HCT116 (cell line): Measurements from ENCODE around the gene LOXHD1. TPM values are rescaled to one million over a fixed set of nuclear protein-coding genes. Genes with fewer than 3 reads are reported as not detected.

Source experiments
- ATAC-seq: fragments of 200-7000 bp; cut with Tn5 transposase; 2 replicates; pipeline ENCODE4 v1.9.1; 2020; ENCODE audit warnings: mild to moderate bottlenecking, moderate library complexity
- BruUV-seq: library from RNA; stranded (reverse); fragments of 400-500 nt; replicated peaks from 2 replicates; lab custom pipeline; 2021; lab: Mats Ljungman, UMichigan
- CTCF ChIA-PET: fragments of 300-600 bp; sonication (Branson Sonifier 250); formaldehyde crosslinking; loops from one replicate; lab custom pipeline; 2021; ENCODE audit warnings: antibody characterized with exemption; lab: Charles Lee
- POLR2A ChIA-PET: fragments of 300-600, 350-600 bp; sonication (Branson Sonifier 250); formaldehyde crosslinking; loops from one replicate; lab custom pipeline; 2021; ENCODE audit warnings: antibody characterized with exemption; lab: Charles Lee
- RAD21 ChIA-PET, 2 experiments: fragments of 300-600 bp; sonication (Branson Sonifier 250); formaldehyde crosslinking; loops; one replicate each; lab custom pipeline; 2023; ENCODE audit warnings: low total read pairs in 2 of 2; ENCODE audit not compliant: uncharacterized antibody in 2 of 2, unreplicated experiment in 2 of 2, low non-redundant PET in 1 of 2; lab: Charles Lee
- DNase-seq: peaks from one replicate; pipeline ENCODE4 v3.0.0-alpha.2; 2010; ENCODE audit warnings: low read depth, low spot score
- H2AFZ ChIP-seq: fragments of 200-600 bp; shearing (Covaris generic), sonication (generic); 2 replicates; pipeline ENCODE4 v1.6.1; 2017; ENCODE audit warnings: low read depth, mixed run types, mixed read lengths, antibody characterized with exemption, low read length; ENCODE audit not compliant: poor library complexity, severe bottlenecking
- H3K27ac ChIP-seq: 2 replicates; pipeline ENCODE4 v1.5.1; 2012; ENCODE audit warnings: low read depth, low read length
- H3K27me3 ChIP-seq: fragments of 200-600 bp; sonication (generic); 2 replicates; pipeline ENCODE4 v1.6.1; 2016; ENCODE audit warnings: mixed run types, low read length, mixed read lengths; ENCODE audit not compliant: insufficient read depth
- H3K36me3 ChIP-seq, 2 experiments: fragments of 200-500 bp in 1 of 2; fragments of 200-600 bp in 1 of 2; sonication (Bioruptor generic) in 1 of 2; sonication (generic) in 1 of 2; 2 replicates each; pipeline versions ENCODE4 v1.5.1 to v1.6.1; 2014 to 2016; ENCODE audit warnings: low read length in 2 of 2, inconsistent platforms in 1 of 2, mixed read lengths in 1 of 2, mixed run types in 1 of 2; ENCODE audit not compliant: insufficient read depth in 2 of 2, control insufficient read depth in 1 of 2
- H3K4me1 ChIP-seq, 2 experiments: fragments of 200-600 bp in 1 of 2; sonication (generic) in 1 of 2; 2 replicates each; pipeline versions ENCODE4 v1.5.1 to v1.6.1; 2012 to 2017; ENCODE audit warnings: low read length in 2 of 2, inconsistent platforms in 1 of 2, mild to moderate bottlenecking in 1 of 2, mixed read lengths in 1 of 2, mixed run types in 1 of 2, moderate library complexity in 1 of 2; ENCODE audit not compliant: insufficient read depth in 2 of 2, control insufficient read depth in 1 of 2
- H3K4me2 ChIP-seq: fragments of 200-600 bp; sonication (generic); 2 replicates; pipeline ENCODE4 v1.6.1; 2017; ENCODE audit warnings: mixed run types, low read length, mixed read lengths
- H3K4me3 ChIP-seq, 2 experiments: fragments of 200-600 bp in 1 of 2; sonication (generic) in 1 of 2; replicated peaks in 1 of 2; 2 replicates each; pipeline ENCODE4 v1.5.1; 2011 to 2016; ENCODE audit warnings: low read length in 2 of 2, control low read depth in 1 of 2, low read depth in 1 of 2, mild to moderate bottlenecking in 1 of 2, mixed read lengths in 1 of 2, mixed run types in 1 of 2
- H3K79me2 ChIP-seq: fragments of 200-600 bp; sonication (generic); 2 replicates; pipeline ENCODE4 v1.6.1; 2017; ENCODE audit warnings: mild to moderate bottlenecking, mixed run types, low read length, moderate library complexity, mixed read lengths; ENCODE audit not compliant: insufficient read depth
- H3K9ac ChIP-seq: fragments of 200-600 bp; sonication (generic); 2 replicates; pipeline ENCODE4 v1.6.1; 2016; ENCODE audit warnings: low read length, mixed read lengths
- H3K9me2 ChIP-seq: fragments of 200-600 bp; sonication (generic), shearing (Covaris generic); 2 replicates; pipeline ENCODE4 v1.6.1; 2017; ENCODE audit warnings: mixed run types, mild to moderate bottlenecking, moderate library complexity; ENCODE audit not compliant: insufficient read depth
- H3K9me3 ChIP-seq, 2 experiments: fragments of 200-500 bp in 1 of 2; fragments of 200-600 bp in 1 of 2; sonication (Bioruptor generic) in 1 of 2; sonication (generic) in 1 of 2; 2 replicates each; pipeline ENCODE4 v1.6.1; 2014 to 2017; ENCODE audit warnings: low read length in 2 of 2, mixed read lengths in 2 of 2, inconsistent platforms in 1 of 2, low read depth in 1 of 2, mild to moderate bottlenecking in 1 of 2, mixed run types in 1 of 2, moderate library complexity in 1 of 2; ENCODE audit not compliant: control insufficient read depth in 1 of 2, insufficient read depth in 1 of 2
- H4K20me1 ChIP-seq: fragments of 200-600 bp; sonication (generic), shearing (Covaris generic); 2 replicates; pipeline ENCODE4 v1.6.1; 2017; ENCODE audit warnings: mixed run types, mild to moderate bottlenecking, moderate library complexity; ENCODE audit not compliant: insufficient read depth
- MAX ChIP-seq: IDR thresholded peaks from 2 replicates; pipeline ENCODE4 v1.6.1; 2012
- RAD21 ChIP-seq: IDR thresholded peaks from 2 replicates; pipeline ENCODE4 v1.6.1; 2012; ENCODE audit warnings: low read depth, mild to moderate bottlenecking
- REST ChIP-seq: IDR thresholded peaks from 2 replicates; pipeline ENCODE4 v1.6.1; 2012; ENCODE audit warnings: low read depth
- SIN3A ChIP-seq: IDR thresholded peaks from 2 replicates; pipeline ENCODE4 v1.6.1; 2012; ENCODE audit warnings: low read depth
- SP1 ChIP-seq: IDR thresholded peaks from 2 replicates; pipeline ENCODE4 v1.6.1; 2012; ENCODE audit warnings: low read depth
- ZFX ChIP-seq: fragments of 450-650 bp; IDR thresholded peaks from 2 replicates; pipeline ENCODE4 v1.6.1; 2017
- intact Hi-C: fragments of 100-400 bp; cut with micrococcal nuclease; formaldehyde crosslinking; loops from 2 replicates; pipeline ENCODE4 v1.10.0; 2022
- total RNA-seq: library from RNA; stranded (reverse); gene quantifications from one replicate; pipeline ENCODE4 v1.2.1, GENCODE V29; 2021; ENCODE audit not compliant: unreplicated experiment
- TF ChIP-seq, protein P1 (sequence below): IDR thresholded peaks from 2 replicates; pipeline ENCODE4 v1.6.1; 2012
- TF ChIP-seq, protein P2 (sequence below), 3 experiments: fragments of 200-600 bp in 1 of 3; sonication (generic) in 1 of 3; IDR thresholded peaks in 2 of 3; conservative IDR thresholded peaks in 1 of 3; 2 replicates each; pipeline ENCODE4 v1.5.1; 2012 to 2017; ENCODE audit warnings: low read depth in 2 of 3, low read length in 2 of 3, antibody characterized with exemption in 1 of 3, borderline replicate concordance in 1 of 3, control low read depth in 1 of 3, mild to moderate bottlenecking in 1 of 3, mixed read lengths in 1 of 3, mixed run types in 1 of 3, moderate library complexity in 1 of 3; ENCODE audit not compliant: insufficient read depth in 1 of 3

LOXHD1 gene
- total RNA-seq, 1 experiment from 2014 or later, result not detected

- RAD21 ChIA-PET, result no interaction called here
- no peak overlapping the region for H3K4me2 ChIP-seq
- H3K4me1 ChIP-seq, result no peaks in the 10 kb centered on the region
- CTCF ChIA-PET, result interaction anchor here (1.3 to 2.2 kb wide), 2 partner anchors 140 to 238 kb away, joined by 8 to 35 read pairs; no protein-coding TSS in a partner anchor
- TF ChIP-seq ZFX (no peak), SP1 (no peak), REST (no peak), MAX (no peak), SIN3A (no peak), RAD21 (peak; percentile 54)
- TF ChIP-seq, protein P1, sequence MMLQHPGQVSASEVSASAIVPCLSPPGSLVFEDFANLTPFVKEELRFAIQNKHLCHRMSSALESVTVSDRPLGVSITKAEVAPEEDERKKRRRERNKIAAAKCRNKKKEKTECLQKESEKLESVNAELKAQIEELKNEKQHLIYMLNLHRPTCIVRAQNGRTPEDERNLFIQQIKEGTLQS, result no peak
- TF ChIP-seq, protein P2, sequence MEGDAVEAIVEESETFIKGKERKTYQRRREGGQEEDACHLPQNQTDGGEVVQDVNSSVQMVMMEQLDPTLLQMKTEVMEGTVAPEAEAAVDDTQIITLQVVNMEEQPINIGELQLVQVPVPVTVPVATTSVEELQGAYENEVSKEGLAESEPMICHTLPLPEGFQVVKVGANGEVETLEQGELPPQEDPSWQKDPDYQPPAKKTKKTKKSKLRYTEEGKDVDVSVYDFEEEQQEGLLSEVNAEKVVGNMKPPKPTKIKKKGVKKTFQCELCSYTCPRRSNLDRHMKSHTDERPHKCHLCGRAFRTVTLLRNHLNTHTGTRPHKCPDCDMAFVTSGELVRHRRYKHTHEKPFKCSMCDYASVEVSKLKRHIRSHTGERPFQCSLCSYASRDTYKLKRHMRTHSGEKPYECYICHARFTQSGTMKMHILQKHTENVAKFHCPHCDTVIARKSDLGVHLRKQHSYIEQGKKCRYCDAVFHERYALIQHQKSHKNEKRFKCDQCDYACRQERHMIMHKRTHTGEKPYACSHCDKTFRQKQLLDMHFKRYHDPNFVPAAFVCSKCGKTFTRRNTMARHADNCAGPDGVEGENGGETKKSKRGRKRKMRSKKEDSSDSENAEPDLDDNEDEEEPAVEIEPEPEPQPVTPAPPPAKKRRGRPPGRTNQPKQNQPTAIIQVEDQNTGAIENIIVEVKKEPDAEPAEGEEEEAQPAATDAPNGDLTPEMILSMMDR (IDR thresholded peaks at IDR 0.05 in 2 of 3, conservative IDR thresholded peaks at IDR 0.05 in 1 of 3; ENCODE audit: borderline replicate concordance in 1 of 3, insufficient read depth in 1 of 3, low read depth in 2 of 3, low read length in 2 of 3), result peak; percentile 31 to 42 (median 35); a peak in 5 of 6 replicates
- H3K36me3 ChIP-seq, result no peaks in the 10 kb centered on the region
- no peaks in the 10 kb centered on the region for H3K79me2 ChIP-seq
- POLR2A ChIA-PET, result no interaction called here
- DNase-seq (no peak), ATAC-seq (peak; percentile 80)
- BruUV-seq, result no TSS peak
- H3K27me3 ChIP-seq, result peaks cover 57% of the 10 kb centered on the region
- no peaks in the 10 kb centered on the region for H3K9me2 ChIP-seq
- no peak overlapping the region for H2AFZ ChIP-seq
- H3K4me3 ChIP-seq, result no peak overlapping the region
- no peak overlapping the region for H3K9ac ChIP-seq
- intact Hi-C loops, result loop anchor here (1.0 to 10.0 kb wide), 3 partner anchors 64 to 364 kb away; no protein-coding TSS in a partner anchor
- H3K27ac ChIP-seq, result no peak overlapping the region
- H3K9me3 ChIP-seq, result no peaks in the 10 kb centered on the region
- no peaks in the 10 kb centered on the region for H4K20me1 ChIP-seq
These were observed 138.6 kb downstream of the LOXHD1 start for GRCh38 chr18:46518438-46518837.
